GM12875 (cell line): ENCODE measurements around the gene GHRHR.

Experiments
- H3K4me3 ChIP-seq: one replicate; pipeline ENCODE4 v1.5.1; 2011; ENCODE audit warnings: low read depth, low read length, control low read depth
- TF ChIP-seq, protein P1 (sequence below): IDR thresholded peaks from 2 replicates; pipeline ENCODE4 v1.5.1; 2011; ENCODE audit warnings: low read depth, mild to moderate bottlenecking, control low read depth, inconsistent platforms, low read length, moderate library complexity, borderline replicate concordance; ENCODE audit not compliant: insufficient read depth

The GHRHR gene

DNA sequence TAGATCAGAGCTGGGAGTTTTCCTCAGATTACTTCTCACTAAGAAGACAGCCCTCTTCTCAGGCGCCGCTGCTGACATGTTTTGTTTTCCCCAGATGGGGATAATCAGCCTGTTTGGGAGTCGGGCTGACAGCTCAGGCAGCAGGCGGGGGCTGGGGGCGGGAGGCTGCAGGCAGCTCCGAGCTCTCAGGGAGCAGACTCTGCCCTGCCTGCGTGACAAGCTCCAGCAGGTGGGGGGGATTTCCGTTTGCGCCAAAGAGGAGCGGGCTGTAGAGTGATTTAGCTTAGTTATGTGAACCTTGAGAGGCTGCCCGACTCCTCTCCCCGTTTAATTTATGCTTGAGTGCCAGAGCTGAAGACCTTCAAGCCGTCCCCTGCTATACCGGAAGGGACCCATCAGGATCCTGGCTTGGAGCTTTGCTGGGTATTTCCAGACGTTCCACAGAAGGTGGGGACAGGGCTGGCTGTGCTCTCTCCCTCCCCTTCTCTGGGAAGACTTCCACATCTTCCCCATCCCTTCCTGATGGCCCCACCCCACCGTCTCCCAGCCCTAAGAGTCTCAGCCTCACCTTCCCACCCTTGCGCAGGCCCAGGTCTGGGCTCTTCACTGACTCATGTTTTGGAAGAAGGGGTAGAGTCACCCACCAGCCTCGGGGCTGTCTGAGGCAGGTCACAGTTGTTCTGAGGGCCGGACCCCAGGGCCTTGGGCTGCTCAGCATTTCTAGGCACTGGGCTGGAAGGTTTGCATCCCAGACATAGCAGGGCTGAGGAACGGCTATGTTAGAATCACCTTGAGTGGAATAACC, 63.6 kb downstream of the GHRHR start:
- no peak overlapping the region for H3K4me3 ChIP-seq

GRCh38 chr7:31028006-31028405, 64.3 kb downstream of the GHRHR start:
- no peak overlapping the region for H3K4me3 ChIP-seq
- TF ChIP-seq, protein P1, sequence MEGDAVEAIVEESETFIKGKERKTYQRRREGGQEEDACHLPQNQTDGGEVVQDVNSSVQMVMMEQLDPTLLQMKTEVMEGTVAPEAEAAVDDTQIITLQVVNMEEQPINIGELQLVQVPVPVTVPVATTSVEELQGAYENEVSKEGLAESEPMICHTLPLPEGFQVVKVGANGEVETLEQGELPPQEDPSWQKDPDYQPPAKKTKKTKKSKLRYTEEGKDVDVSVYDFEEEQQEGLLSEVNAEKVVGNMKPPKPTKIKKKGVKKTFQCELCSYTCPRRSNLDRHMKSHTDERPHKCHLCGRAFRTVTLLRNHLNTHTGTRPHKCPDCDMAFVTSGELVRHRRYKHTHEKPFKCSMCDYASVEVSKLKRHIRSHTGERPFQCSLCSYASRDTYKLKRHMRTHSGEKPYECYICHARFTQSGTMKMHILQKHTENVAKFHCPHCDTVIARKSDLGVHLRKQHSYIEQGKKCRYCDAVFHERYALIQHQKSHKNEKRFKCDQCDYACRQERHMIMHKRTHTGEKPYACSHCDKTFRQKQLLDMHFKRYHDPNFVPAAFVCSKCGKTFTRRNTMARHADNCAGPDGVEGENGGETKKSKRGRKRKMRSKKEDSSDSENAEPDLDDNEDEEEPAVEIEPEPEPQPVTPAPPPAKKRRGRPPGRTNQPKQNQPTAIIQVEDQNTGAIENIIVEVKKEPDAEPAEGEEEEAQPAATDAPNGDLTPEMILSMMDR, result no peak

More for the DNA sequence above, 63.6 kb downstream of the GHRHR start:
- TF ChIP-seq, protein P1, result no peak

DNA sequence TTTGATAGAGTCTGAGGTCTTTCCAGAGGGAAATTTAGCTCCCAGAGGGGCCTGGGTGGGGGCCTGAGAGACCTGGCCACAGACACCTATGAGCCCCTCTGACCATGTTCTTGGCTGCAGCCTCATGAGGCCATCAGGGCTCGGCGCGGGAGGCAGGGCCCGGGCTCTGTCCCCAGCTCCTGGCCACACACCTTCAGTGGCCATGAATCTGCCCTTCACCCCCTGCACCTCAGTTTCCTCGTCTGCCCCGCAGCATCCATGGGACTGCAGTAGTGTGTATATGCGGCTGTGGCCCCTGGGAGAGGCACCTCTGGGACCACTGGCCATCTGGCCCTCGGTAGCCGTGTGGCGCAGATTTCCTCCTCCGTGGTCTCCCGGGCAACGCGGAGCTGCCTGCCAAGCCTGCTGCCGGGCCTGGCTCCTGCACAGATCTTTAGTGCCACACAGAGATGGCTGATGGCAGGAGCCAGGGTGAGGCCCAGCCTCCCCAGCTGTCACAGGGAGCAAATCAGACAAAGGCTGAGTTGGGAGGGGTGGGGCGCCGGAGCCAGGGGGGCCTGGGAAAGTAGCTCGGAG, 64.8 kb downstream of the GHRHR start:
- no peak overlapping the region for H3K4me3 ChIP-seq
- TF ChIP-seq, protein P1, result no peak
